Activated CD8-positive, alpha-beta memory T cell treated with anti-CD3 and anti-CD28 coated beads for 36 hours (primary cell): ENCODE data around the gene VWF. TPM values are rescaled to one million over a fixed set of nuclear protein-coding genes. Genes with fewer than 3 reads are reported as not detected.

Source experiments
- CTCF ChIA-PET: fragments of 350-600 bp; sonication (Branson Sonifier 250); formaldehyde crosslinking; loops from one replicate; lab custom pipeline; 2021; ENCODE audit warnings: antibody characterized with exemption; lab: Charles Lee
- POLR2A ChIA-PET: fragments of 350-600 bp; sonication (Branson Sonifier 250); formaldehyde crosslinking; loops from one replicate; lab custom pipeline; 2021; ENCODE audit warnings: antibody characterized with exemption; lab: Charles Lee
- total RNA-seq, 2 experiments: library from RNA; stranded (reverse); gene quantifications; one replicate each; pipeline ENCODE4 v1.2.3, GENCODE V29; 2021

VWF gene
- total RNA-seq, 2 experiments from 2014 or later, result 0.04 TPM

DNA sequence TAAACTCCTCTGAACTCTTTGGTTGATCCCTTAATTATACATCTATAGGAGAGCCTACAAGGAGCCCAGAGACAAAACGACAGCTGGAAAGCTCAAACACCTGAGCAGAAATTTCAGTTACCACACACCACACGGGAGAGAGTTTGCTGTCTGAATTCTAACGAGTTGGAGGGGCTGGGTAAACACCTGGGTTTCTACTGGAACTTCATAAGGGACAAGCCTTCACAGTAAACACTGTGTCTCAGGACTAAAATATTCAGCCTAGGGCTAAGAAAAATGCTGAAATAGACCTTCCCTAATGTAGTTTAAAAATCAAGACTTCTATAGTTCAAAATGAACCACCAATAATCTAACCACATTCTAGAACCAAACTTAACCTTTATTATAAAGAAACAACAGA, 169.8 kb downstream of the VWF start:
- ChIA-PET POLR2A (no interaction called here), CTCF (no interaction called here)

GRCh38 chr12:5953835-5954586, 170.5 kb downstream of the VWF start:
- ChIA-PET POLR2A (no interaction called here), CTCF (no interaction called here)

DNA sequence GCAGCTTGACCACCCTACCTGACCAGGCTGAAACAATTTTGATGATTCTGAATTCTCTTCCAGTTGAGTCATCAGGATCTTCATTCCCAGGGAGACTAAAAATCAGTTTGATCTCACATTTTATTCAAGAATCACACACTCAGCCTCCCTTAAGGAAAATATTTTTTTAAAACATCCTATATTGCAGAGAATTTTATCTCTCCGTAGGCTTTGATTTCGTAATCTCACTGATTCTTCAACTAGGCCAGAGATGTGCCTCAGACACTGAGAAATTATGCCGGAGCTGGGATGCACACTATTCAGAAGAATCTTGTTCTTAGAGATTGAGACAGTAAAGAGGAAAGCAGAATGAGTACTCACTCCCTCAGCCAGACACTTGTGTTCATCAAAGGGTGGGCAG, 172.4 kb downstream of the VWF start:
- ChIA-PET CTCF (interaction anchor here (1.2 kb wide), 1 partner anchor 36 kb away, joined by 3 read pairs; no protein-coding TSS in a partner anchor), POLR2A (no interaction called here)

DNA sequence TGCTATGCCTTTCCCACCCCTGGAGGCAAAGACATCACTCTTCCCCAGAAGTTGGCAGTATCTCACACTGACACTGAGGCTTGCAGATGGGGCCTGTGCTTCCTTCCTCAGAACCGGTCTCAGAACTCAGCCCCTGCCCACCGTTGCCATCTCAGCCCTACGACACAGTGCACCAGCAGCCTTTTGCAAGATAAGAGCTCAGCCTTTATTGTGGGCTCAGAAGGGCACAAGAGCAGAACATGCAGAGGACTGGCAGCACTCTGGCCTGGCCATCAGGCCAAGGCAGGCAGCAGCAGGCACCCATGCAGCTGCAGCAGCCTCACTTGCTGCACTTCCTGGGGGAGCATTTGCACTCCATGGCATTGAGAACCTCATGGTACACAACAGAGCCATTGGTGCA, 175.8 kb downstream of the VWF start:
- CTCF ChIA-PET, result no interaction called here
- POLR2A ChIA-PET, result no interaction called here

- POLR2A ChIA-PET, result no interaction called here
- CTCF ChIA-PET, result interaction anchor here (1.0 kb wide), 1 partner anchor 20 kb away, joined by 6 read pairs; no protein-coding TSS in a partner anchor
Measured at GRCh38 chr12:5947006-5947405, 177.5 kb downstream of the VWF start.

GRCh38 chr12:5946388-5946787, 178.1 kb downstream of the VWF start:
- CTCF ChIA-PET, result no interaction called here
- POLR2A ChIA-PET, result no interaction called here

DNA sequence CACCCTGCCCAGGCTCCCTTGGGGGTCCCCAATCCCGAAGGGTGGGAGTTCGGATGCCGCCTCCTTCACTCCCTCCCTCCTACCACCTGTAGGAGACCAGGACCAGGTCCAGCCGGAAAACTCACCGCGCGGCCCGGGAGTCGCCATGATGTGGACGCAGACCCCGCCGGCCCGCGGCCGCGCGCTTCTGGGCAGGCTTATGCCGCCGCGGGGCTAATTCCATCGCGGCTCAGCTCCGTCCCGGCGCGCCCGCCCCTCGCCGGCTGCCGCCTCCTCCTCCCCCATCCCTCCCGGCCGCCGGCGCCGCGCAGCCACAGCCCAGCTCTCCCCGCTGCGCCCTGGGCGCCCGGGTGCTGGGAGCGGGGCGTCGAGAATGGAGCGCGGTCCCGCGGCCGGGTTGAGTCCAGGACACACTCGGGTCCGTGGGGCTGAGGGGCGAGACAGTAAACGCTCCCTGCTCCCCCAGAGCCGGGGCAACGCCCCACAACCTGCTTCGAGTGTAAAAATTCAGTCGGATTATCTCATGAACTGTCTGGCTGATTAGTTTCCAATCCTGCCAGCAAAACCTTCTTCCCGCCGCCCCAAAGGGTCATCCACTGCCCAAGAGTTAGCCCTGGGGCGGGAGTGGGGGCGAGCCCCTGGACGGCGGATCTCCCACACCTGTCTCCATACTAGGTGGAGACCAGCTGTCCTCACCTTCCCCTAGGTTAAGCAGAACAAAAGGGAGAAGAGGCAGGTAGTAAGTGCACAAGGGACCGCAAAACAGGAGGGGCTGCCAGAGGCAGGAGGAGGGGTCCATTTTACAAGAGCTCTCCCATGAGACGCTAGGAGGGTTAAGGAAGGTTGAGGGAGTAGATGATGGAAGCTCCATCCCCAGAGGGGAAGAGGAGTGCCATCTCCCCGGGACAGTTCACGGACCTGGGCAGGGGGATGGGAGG, 179.1 kb downstream of the VWF start, which contains the start of gene ANO2:
TSS of gene ANO2 (minus strand) at position 189 of the 938 bp plus-strand sequence. CDS start at position 147, 42 bp downstream.
- ChIA-PET CTCF (no interaction called here), POLR2A (no interaction called here)

DNA sequence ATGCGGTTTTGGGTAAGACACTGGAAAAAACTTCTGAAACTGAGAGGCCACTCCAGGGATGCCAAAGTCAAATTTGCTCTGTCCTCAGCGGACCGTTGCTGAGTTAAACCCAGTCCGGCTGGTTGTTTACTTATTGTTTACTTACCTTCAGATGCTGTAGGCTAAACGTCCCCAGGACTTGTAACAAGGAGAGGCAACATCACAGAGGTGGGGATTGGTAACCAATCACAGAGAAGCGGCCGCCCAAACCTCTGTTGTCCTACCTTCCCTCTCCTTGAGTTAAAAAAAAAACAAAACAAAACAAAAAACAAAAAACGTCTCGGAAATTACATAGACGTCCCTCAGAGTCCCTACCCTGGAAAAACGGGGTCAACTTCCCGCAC, 179.8 kb downstream of the VWF start:
- CTCF ChIA-PET, result no interaction called here
- POLR2A ChIA-PET, result no interaction called here

DNA sequence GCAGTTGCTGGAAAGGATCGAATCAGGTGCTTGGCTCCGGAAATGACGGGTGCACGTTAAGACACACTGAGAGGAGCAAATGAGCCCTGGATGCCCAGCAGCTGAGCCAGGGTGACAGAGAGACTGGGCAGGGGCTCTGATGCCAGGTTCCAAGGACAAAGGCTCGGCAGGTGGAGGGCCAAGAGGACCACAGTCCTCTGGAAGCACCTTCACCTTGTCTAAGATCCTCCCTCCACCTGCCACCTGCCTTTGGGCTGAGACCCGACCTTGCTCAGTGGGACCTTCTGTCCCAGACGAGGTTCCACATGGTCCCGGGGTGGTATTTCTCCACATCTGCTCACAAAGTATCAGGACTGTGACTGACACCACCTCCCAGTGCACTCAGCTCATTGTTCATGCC, 180.4 kb downstream of the VWF start:
- POLR2A ChIA-PET, result no interaction called here
- CTCF ChIA-PET, result no interaction called here

GRCh38 chr12:5941907-5942306, 182.6 kb downstream of the VWF start:
- ChIA-PET POLR2A (no interaction called here), CTCF (no interaction called here)

GRCh38 chr12:5927732-5928516, 196.5 kb downstream of the VWF start:
- POLR2A ChIA-PET, result no interaction called here
- CTCF ChIA-PET, result no interaction called here

DNA sequence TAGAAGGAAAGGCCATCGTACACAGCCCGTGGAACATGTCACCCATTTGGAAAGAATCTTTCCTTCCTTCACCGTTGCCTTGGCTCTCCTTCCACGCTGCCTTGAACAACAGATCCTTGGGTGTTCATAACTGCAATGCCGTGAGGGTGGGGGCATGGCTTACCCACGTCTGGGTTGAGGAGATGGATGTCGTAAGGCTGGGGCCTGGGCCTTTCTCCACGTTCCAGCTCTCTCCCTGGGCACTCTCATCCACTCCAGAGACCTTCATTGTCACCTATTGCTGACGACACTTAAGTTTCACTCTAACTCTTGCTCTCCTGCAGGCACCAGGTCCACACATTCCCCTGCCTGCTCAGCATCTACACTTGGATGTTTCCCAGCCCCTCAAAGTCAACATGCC, 198.8 kb downstream of the VWF start:
- ChIA-PET POLR2A (no interaction called here), CTCF (no interaction called here)

DNA sequence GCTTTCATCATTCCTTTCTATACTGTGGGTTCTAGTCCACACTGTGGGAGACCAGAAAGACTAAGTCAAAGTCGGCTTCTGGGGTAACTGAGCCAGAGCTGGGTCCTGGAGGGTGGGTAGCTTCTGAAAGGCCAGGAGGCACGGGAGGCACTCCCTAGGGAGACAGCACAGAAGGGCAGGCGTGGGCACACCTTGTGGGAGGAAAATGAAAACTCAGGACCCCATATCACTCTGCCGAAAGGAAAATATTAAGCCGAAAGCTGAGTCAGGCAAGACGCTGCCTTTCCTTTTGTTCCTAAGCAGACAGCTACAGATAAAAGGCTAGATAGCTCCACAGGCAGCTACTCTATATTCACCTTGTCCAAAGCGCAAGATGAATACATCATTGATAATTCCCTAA, 200.1 kb downstream of the VWF start:
- CTCF ChIA-PET, result no interaction called here
- POLR2A ChIA-PET, result no interaction called here

DNA sequence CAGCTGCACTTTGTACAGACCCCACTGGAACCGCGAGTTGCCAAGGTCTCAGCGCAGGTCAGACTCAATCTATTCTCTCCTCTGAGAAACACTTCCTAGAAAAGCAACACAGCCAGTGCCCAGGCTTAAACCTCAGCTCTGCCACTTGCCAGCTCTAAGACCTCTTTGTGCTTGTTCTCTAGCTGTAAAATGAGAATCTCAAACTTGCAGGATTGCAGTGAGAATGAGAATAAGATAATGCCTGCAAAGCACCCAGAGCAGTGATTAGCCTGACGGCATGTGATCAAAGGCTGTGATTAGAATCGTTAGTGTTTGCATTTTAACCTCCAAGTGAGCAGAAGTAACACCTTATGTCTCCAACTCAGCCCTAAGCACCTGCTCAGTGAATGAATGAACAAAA, 200.7 kb downstream of the VWF start:
- ChIA-PET CTCF (no interaction called here), POLR2A (no interaction called here)

GRCh38 chr12:5923043-5923605, 201.3 kb downstream of the VWF start:
- ChIA-PET CTCF (no interaction called here), POLR2A (no interaction called here)

DNA sequence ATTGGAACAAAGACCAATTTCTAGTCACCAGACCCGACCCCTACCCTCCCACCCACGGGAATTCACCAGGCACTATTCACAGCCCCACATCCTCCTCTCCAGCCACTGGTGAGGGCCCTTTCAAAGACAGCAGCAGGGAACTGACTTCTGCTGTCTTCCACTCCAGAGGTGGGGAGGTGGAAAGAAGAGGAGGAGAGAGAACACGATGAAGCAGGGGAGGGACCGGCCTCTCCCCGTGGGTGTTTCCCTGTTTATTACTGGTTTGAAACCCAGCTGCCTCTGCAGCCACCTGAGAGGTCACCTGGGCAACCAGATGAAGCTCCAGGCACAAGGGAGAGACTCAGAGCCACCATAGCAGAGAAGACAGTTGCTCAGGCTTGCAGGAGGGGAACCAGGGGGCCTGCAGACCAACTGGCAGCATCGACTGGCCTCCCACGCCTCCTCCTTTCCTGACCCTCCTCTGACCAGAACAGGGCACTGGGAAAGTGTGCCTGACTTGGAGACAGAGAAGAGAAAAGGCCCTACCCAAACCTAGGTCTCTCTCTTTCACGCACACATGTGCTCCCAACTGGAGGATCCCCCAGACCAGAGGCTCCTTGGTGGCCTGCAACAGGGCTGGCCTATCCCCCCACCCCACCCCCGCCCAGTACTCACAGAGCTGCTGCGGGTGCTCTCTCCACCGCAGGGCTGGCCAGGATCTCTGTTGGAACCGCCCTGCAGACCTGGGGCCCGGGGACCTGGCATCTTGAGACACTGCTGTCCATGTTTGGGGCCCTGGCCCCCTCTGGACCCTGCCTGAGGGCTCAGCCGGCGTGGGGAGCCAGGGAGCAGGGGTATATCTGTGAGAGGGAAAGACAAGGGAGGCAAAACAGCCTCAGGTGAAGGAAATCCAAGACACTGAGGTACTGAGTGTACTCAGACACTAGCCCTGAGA, 202.2 kb downstream of the VWF start:
- POLR2A ChIA-PET, result no interaction called here
- CTCF ChIA-PET, result no interaction called here

GRCh38 chr12:5921027-5921909, 203.2 kb downstream of the VWF start:
- POLR2A ChIA-PET, result no interaction called here
- CTCF ChIA-PET, result no interaction called here
